Activated T-cell treated with anti-CD3 and anti-CD28 coated beads for 4 hours (primary cell): ENCODE data around the gene ROBO4.

Experiments used
- DNase-seq: peaks from one replicate; pipeline ENCODE4 v3.0.0-alpha.2; 2020

The ROBO4 gene

GRCh38 chr11:124897674-124898262 lies at the start of gene ROBO4:
Gene ROBO4 (minus strand): TSS chr11:124897865. CDS start chr11:124897795, 70 bp downstream.
- no peak for DNase-seq

- DNase-seq, result no peak
Measured at GRCh38 chr11:124946735-124947141, 49.1 kb upstream of the ROBO4 start.

- no peak for DNase-seq
Measured at GRCh38 chr11:124945826-124946225, 48.2 kb upstream of the ROBO4 start.

- no peak for DNase-seq
Measured at GRCh38 chr11:124944565-124944964, 46.9 kb upstream of the ROBO4 start.

GRCh38 chr11:124943741-124944140 lies 46.1 kb upstream of the ROBO4 start:
- DNase-seq, result no peak

- no peak for DNase-seq
Measured at GRCh38 chr11:124943254-124943616, 45.6 kb upstream of the ROBO4 start.

- DNase-seq, result no peak
Measured at GRCh38 chr11:124942466-124943253, 45.0 kb upstream of the ROBO4 start.

- DNase-seq, result no peak
Measured at GRCh38 chr11:124941703-124942102, 44.0 kb upstream of the ROBO4 start.

- no peak for DNase-seq
Measured at GRCh38 chr11:124938970-124939369, 41.3 kb upstream of the ROBO4 start.

- DNase-seq, result no peak
Measured at GRCh38 chr11:124938206-124938765, 40.6 kb upstream of the ROBO4 start.

GRCh38 chr11:124937336-124937935 lies 39.8 kb upstream of the ROBO4 start:
- DNase-seq, result no peak

GRCh38 chr11:124935548-124936514 lies 38.2 kb upstream of the ROBO4 start, which contains the start of gene HEPACAM:
Gene HEPACAM (minus strand): TSS chr11:124936047. CDS start chr11:124936006, 41 bp downstream.
- no peak for DNase-seq

GRCh38 chr11:124934862-124935547 lies 37.3 kb upstream of the ROBO4 start:
- no peak for DNase-seq

GRCh38 chr11:124930799-124931198 lies 33.1 kb upstream of the ROBO4 start:
- DNase-seq, result no peak

GRCh38 chr11:124928942-124929665 lies 31.4 kb upstream of the ROBO4 start:
- DNase-seq, result no peak

GRCh38 chr11:124923296-124923695 lies 25.6 kb upstream of the ROBO4 start:
- DNase-seq, result no peak

- no peak for DNase-seq
Measured at GRCh38 chr11:124922831-124923230, 25.2 kb upstream of the ROBO4 start.

GRCh38 chr11:124920870-124921609 lies 23.4 kb upstream of the ROBO4 start:
- DNase-seq, result peak; percentile 76

GRCh38 chr11:124920356-124920755 lies 22.7 kb upstream of the ROBO4 start:
- DNase-seq, result no peak

GRCh38 chr11:124919898-124920297 lies 22.2 kb upstream of the ROBO4 start:
- DNase-seq, result no peak
